Stimulated activated CD8-positive, alpha-beta memory T cell treated with anti-CD3 and anti-CD28 coated beads, Interleukin-7, amount 100 ng/mL, for 24 hours (primary cell): ENCODE results near the gene DDX41.

ENCODE experiments used
- DNase-seq: peaks from one replicate; pipeline ENCODE4 v3.0.0-alpha.2; 2020; ENCODE audit warnings: low read depth

DDX41 gene

DNA sequence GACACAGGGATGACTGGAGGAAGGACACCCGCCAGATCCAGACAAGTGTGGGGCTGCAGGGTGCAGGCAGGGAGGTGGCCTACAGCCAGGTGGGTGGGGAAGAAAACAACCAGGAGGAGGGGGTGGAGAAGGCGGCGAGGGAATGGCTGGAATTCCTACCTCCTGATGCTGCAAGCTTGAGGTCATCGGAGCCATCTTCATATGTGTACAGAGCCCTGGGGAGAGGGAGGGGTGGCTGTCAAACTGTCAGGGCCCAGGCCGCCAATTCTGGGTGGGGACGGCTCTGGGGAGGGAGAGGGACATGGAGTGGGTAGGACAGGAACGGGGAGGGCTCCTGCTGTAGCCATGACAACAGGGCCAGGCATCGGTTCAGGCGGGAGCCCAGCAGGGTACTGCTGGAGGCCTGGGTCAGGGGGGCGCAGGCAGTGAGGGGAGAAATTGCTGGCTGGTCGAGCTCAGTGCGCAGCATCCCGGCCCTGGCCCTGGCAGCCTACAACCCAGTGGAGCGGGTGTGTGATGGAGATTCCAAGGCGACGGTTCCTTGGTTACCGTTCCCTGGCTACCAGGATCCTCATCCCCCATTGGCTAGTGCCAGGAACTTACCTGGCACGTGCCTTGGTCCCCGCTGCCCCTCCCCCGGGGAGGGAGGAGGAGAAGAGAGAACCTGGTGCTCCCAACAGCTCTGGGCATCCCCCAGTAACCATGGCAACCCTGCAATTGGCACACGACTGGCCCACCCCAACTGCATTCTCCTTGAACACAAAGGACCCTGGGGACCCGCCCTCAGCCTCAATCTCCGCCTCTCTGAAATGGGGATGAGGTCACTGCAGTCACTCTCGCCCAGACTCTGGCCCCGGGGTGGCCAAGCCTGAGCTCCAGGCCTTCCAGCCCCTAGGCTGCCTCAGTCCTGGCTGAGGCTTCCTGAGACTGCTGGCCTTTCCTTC lies 47.8 kb downstream of the DDX41 start:
- DNase-seq, result no peak

DNA sequence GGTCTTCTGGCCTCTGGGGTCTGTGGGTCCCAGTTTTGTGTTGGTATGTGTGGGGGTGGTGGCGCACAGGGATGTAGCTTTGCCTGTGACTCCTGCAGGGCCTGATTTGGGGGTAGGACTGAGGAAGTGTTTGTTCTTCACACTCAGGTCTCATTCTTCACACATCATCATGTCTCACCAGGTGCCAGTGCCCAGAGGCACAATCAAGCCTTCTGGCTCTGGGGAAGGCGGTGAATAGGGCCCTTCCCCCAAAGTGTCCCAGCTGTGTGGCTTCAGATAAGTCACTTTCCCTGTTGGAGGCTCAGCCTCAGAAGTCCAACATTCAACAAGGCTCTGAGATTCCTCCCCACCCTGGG lies 48.5 kb downstream of the DDX41 start:
- DNase-seq, result no peak

DNA sequence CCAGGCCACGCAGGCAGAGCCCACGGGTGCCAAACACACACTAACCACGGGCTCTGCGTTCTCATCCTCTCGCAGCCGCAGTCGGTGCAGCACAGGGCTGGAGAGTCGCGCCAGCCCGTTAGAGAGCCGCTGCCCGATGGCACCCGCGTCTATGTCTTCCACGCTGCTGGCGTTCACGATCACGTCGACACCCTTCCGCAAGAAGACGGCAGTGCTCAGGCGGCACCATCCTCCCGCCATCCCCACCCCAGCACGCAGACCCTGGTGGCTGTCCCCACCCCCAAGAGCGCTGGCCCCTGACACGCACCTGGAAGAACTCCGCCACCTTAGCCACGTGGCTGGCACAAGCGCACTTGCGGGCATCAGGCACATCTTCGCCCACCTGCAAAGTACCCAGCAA lies 49.3 kb downstream of the DDX41 start:
- no peak for DNase-seq

DNA sequence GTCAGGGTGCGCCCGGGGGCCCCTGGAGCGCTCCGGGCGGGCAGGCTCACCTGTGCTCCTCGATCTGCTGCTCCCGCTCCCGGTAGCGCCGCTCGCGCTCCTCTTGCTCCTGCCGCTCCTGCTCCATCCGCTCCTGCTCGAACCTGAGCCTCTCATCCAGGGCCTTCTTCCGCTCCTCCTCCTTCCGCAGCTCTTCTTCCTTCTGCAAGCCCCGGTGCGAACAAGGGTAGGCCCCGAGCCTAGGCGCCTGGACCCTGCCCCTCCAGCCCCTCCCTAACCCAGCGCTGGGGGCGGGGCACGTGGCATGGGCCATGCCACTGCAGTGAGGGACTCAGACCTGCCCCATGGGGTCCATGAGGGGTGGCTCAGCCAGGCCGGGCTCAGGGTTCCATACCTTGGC lies 49.9 kb downstream of the DDX41 start:
- DNase-seq, result no peak

DNA sequence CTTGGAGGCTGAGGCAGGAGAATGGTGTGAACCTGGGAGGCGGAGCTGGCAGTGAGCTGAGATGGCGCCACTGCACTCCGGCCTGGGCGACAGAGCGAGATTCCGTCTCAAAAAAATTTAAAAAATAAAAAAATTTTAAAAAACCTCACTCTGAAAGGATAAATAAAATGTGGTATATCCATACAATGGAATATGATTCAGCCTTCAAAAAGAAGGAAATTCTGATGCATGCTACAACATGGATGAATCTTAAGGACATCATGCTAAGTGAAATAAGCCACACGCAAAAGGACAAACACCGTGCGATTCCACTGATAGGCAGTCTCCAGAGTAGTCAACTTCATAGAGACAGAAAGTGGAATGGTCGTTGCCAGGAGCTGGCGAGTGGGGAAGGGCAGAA lies 51.7 kb downstream of the DDX41 start:
- DNase-seq, result no peak

DNA sequence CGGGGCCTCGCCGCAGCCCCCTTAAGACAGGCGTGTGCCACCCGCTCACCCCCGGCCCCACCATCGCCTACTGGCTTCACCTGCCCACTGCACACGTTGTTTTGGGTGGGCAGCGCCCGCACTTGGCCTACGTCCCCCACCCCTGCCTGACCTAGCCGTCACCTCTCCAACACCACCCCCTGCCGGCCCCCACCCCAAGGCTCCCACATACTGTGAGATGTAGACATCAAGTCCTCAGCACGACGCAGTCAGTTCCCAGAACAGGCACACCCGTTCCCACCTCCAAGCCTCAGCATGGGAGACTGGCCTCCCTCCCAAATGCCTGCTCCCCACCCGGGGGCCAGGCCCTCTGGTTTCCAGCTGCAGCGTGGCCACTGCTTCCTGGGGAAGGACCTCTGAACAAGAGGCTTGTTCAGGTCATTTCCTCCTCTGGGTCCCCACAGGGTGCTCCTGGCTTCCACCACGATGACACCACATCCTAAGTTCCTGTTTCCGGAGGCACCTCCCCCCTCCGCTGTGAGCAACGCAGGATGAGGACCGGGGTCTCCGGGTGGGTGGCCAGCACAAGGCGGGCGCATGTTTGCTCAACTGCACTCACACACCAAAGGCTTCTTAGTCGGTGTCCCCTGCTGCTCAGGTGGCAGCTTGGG lies 54.6 kb downstream of the DDX41 start:
- DNase-seq, result no peak
